K562 (cell line): ENCODE results near the gene LSM4. TPM values are rescaled to one million over a fixed set of nuclear protein-coding genes. Genes with fewer than 3 reads are reported as not detected.

ENCODE experiments used
- CXXC5 ChIP-seq: fragments of 250-450 bp; sonication (Bioruptor Pico); IDR thresholded peaks from 2 replicates; pipeline ENCODE4 v1.8.0; 2022; ENCODE audit warnings: inconsistent platforms, mild to moderate bottlenecking, moderate library complexity
- FOXM1 ChIP-seq, 2 experiments: fragments of 450-650 bp in 1 of 2; sonication (generic) in 1 of 2; formaldehyde crosslinking in 1 of 2; IDR thresholded peaks; 2 replicates each; pipeline versions ENCODE4 v1.6.1 to v1.9.0; 2017 to 2022; ENCODE audit warnings: low read depth in 2 of 2, mild to moderate bottlenecking in 2 of 2, missing genetic modification reagents in 1 of 2, moderate library complexity in 1 of 2
- GATAD2B ChIP-seq: fragments of 450-650 bp; IDR thresholded peaks from 2 replicates; pipeline ENCODE4 v1.6.1; 2017; ENCODE audit warnings: mild to moderate bottlenecking, borderline replicate concordance
- IRF2 ChIP-seq: sonication (generic); formaldehyde crosslinking; IDR thresholded peaks from 2 replicates; pipeline ENCODE4 v1.8.1; 2022; ENCODE audit warnings: mild to moderate bottlenecking, missing genetic modification reagents
- KAT7 ChIP-seq: sonication (generic); formaldehyde crosslinking; IDR thresholded peaks from 2 replicates; pipeline ENCODE4 v1.8.0; 2022; ENCODE audit warnings: missing genetic modification reagents, mild to moderate bottlenecking, borderline replicate concordance
- KLF1 ChIP-seq: fragments of 450-650 bp; IDR thresholded peaks from 2 replicates; pipeline ENCODE4 v1.6.1; 2016; ENCODE audit warnings: missing genetic modification characterization, missing compliant biosample characterization
- NFRKB ChIP-seq: fragments of 450-650 bp; IDR thresholded peaks from 2 replicates; pipeline ENCODE4 v1.6.1; 2016; ENCODE audit warnings: low read depth
- PTBP1 ChIP-seq: fragments of 200-400 bp; formaldehyde crosslinking; IDR thresholded peaks from 2 replicates; pipeline ENCODE4 v1.6.1; 2017; ENCODE audit warnings: low read depth, low read length
- SNIP1 ChIP-seq: fragments of 450-650 bp; IDR thresholded peaks from 2 replicates; pipeline ENCODE4 v1.7.1; 2017; ENCODE audit warnings: low read depth, mild to moderate bottlenecking
- STAG1 ChIP-seq: sonication (generic); formaldehyde crosslinking; IDR thresholded peaks from 2 replicates; pipeline ENCODE4 v1.5.0; 2020; ENCODE audit warnings: missing genetic modification reagents, borderline replicate concordance
- TRIM24 ChIP-seq, 2 experiments: fragments of 450-650 bp; IDR thresholded peaks; 2 replicates each; pipeline ENCODE4 v1.6.1; 2016
- ZFP36 ChIP-seq: fragments of 150-350 bp; IDR thresholded peaks from 2 replicates; pipeline ENCODE4 v1.6.1; 2018; ENCODE audit warnings: low read length, low read depth; ENCODE audit not compliant: partially characterized antibody
- ZFPM2 ChIP-seq: fragments of 250-450 bp; sonication (Bioruptor Pico); IDR thresholded peaks from 2 replicates; pipeline ENCODE4 v1.5.1; 2022; ENCODE audit warnings: mild to moderate bottlenecking
- ZNF165 ChIP-seq: fragments of 250-450 bp; sonication (Bioruptor Pico); IDR thresholded peaks from 2 replicates; pipeline ENCODE4 v1.4.0; 2020; ENCODE audit warnings: borderline replicate concordance
- ZNF347 ChIP-seq: fragments of 450-650 bp; formaldehyde crosslinking; IDR thresholded peaks from 2 replicates; pipeline ENCODE4 v1.4.0; 2020; ENCODE audit warnings: low read depth, mild to moderate bottlenecking, moderate library complexity
- ZNF75A ChIP-seq: fragments of 450-650 bp; formaldehyde crosslinking; IDR thresholded peaks from 2 replicates; pipeline ENCODE4 v1.4.0; 2020; ENCODE audit warnings: mild to moderate bottlenecking
- polyA plus RNA-seq, 8 experiments: library from polyadenylated mRNA; depleted of rRNA in 4 of 8; stranded (reverse) in 5 of 8; unstranded in 3 of 8; fragments of >200 nt; fragmentation: Nextera tagmentation in 2 of 8; fragmentation: Illumina TruSeq in 1 of 8; extraction: Ambion mirVana in 2 of 8; extraction: Trizol in 1 of 8; gene quantifications; 2 replicates each; pipeline versions ENCODE4 v1.2.1 to v1.2.3, GENCODE V29; 2011 to 2014; ENCODE audit warnings: inconsistent platforms in 1 of 8, missing spikeins in 1 of 8
- total RNA-seq, 7 experiments: library from RNA; depleted of rRNA in 6 of 7; stranded (reverse); fragments of >200 nt in 6 of 7; fragmentation: Illumina TruSeq in 2 of 7; extraction: Trizol in 2 of 7; gene quantifications; 2 replicates each; pipeline versions ENCODE4 v1.2.1 to v1.2.3, GENCODE V29; 2011 to 2021; ENCODE audit warnings: low replicate concordance in 1 of 7
- TF ChIP-seq, protein P1 (sequence below): fragments of 450-650 bp; formaldehyde crosslinking; IDR thresholded peaks from 2 replicates; pipeline ENCODE4 v1.4.0; 2020; ENCODE audit warnings: mild to moderate bottlenecking, moderate library complexity
- TF ChIP-seq, protein P2 (sequence below): fragments of 450-650 bp; IDR thresholded peaks from 2 replicates; pipeline ENCODE4 v1.6.1; 2017; ENCODE audit warnings: antibody characterized with exemption

Gene LSM4
- total and polyA plus RNA-seq, 9 of the 15 experiments (the other 6 are each of a cell fraction or from before 2014, with no cell fraction given): 11.9 to 763 (median 202) TPM

DNA sequence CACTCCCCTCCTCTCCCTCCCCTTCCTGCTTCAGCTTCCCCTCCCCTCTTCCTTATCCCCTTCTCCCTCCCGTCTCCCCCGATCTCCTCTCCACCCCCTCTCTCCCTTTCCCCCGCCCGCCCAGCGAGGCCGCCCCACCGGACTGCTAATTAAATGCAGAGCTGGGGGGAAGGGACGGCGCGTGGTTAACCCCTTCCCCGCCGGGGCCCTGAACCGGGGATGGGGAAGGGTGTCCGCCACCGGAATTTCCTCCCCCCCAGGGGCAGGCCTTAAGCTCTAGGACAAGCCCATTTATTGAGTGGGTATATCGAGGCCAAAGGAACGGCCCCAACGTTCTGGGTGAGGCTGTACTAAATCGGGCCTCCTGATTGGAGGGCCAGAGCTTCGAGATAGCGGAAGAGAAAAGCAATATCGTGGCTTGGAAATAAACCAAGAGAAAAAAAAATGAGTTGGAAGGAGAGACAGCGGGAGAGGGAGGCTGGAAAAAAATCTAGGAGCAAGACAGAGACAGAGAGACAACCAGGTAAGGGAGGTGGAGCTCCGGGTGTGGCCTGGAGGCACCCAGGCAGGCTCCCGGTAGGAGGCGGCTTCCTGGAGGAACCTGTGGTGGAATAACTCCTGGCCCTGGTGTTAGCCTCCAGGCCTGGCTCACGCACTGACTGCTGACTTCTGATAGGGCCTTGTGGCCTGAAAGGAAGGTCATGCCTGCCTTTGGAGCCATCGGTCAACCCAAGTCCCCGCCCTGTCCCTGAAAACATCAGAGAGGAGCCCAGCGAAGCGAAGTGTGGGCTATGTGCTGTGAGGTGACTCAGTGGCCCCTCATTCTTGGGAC lies 29.9 kb downstream of the LSM4 start (continued):
- TF ChIP-seq IRF2 (CRISPR knock-in tag) (no peak), PTBP1 (0 out of 2 replicates have a peak, but pooled peaks have one; percentile 72), TRIM24 (IDR thresholded peaks at IDR 0.05) (no peak; a peak in 1 of 4 replicates), ZNF75A (CRISPR knock-in tag) (no peak), ZFPM2 (no peak), ZNF347 (no peak), KAT7 (CRISPR knock-in tag) (0 out of 2 replicates have a peak, but pooled peaks have one; percentile 24), SNIP1 (no peak), KLF1 (tag) (no peak), NFRKB (peak; percentile 35; the same call in 1 of the 2 replicates), FOXM1 (IDR thresholded peaks at IDR 0.05; ENCODE audit: low read depth) (peak; percentile 51), FOXM1 (CRISPR knock-in tag; IDR thresholded peaks at IDR 0.05; ENCODE audit: low read depth) (no peak), ZNF165 (CRISPR knock-in tag) (no peak), CXXC5 (CRISPR knock-in tag) (peak; percentile 81), GATAD2B (peak; percentile 45; the same call in 1 of the 2 replicates), ZFP36 (peak; percentile 100), STAG1 (peak; percentile 28; the same call in 1 of the 2 replicates)
- TF ChIP-seq, protein P1, sequence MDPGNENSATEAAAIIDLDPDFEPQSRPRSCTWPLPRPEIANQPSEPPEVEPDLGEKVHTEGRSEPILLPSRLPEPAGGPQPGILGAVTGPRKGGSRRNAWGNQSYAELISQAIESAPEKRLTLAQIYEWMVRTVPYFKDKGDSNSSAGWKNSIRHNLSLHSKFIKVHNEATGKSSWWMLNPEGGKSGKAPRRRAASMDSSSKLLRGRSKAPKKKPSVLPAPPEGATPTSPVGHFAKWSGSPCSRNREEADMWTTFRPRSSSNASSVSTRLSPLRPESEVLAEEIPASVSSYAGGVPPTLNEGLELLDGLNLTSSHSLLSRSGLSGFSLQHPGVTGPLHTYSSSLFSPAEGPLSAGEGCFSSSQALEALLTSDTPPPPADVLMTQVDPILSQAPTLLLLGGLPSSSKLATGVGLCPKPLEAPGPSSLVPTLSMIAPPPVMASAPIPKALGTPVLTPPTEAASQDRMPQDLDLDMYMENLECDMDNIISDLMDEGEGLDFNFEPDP (CRISPR knock-in tag): no peak
- TF ChIP-seq, protein P2, sequence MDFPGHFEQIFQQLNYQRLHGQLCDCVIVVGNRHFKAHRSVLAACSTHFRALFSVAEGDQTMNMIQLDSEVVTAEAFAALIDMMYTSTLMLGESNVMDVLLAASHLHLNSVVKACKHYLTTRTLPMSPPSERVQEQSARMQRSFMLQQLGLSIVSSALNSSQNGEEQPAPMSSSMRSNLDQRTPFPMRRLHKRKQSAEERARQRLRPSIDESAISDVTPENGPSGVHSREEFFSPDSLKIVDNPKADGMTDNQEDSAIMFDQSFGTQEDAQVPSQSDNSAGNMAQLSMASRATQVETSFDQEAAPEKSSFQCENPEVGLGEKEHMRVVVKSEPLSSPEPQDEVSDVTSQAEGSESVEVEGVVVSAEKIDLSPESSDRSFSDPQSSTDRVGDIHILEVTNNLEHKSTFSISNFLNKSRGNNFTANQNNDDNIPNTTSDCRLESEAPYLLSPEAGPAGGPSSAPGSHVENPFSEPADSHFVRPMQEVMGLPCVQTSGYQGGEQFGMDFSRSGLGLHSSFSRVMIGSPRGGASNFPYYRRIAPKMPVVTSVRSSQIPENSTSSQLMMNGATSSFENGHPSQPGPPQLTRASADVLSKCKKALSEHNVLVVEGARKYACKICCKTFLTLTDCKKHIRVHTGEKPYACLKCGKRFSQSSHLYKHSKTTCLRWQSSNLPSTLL: no peak
